NB4 (cell line): ENCODE results near the gene KRTCAP2.
"Not testable (repeated sequence)": the region's sequence is repeated elsewhere in the genome, so short reads cannot be mapped to it uniquely, and the experiment has no call there.

Source experiments
- DNase-seq: peaks from one replicate; pipeline ENCODE4 v3.0.0; 2010; ENCODE audit warnings: low read depth
- H3K4me3 ChIP-seq: one replicate; pipeline ENCODE4 v1.5.1; 2011; ENCODE audit warnings: mild to moderate bottlenecking, low read depth, low read length, moderate library complexity
- CTCF ChIP-seq: IDR thresholded peaks from one replicate; pipeline ENCODE4 v1.5.1; 2012; ENCODE audit warnings: low read depth, low read length
- MAX ChIP-seq: IDR thresholded peaks from 2 replicates; pipeline ENCODE4 v1.6.1; 2011; ENCODE audit warnings: low read depth, low read length
- MYC ChIP-seq: IDR thresholded peaks from 2 replicates; pipeline ENCODE4 v1.6.1; 2011; ENCODE audit warnings: low read depth, low read length
- POLR2A ChIP-seq: IDR thresholded peaks from 2 replicates; pipeline ENCODE4 v1.6.1; 2011; ENCODE audit warnings: mild to moderate bottlenecking; ENCODE audit not compliant: insufficient read length; ENCODE audit errors: extremely low read depth

KRTCAP2 gene

GRCh38 chr1:155166471-155167165 lies 6.5 kb downstream of the KRTCAP2 start:
- DNase-seq: peak; percentile 78
- TF ChIP-seq MYC: no peak
- TF ChIP-seq POLR2A: no peak
- peak; percentile 60 for TF ChIP-seq MAX
- H3K4me3 ChIP-seq: no peak overlapping the region

GRCh38 chr1:155166051-155166470 lies 7.0 kb downstream of the KRTCAP2 start:
- TF ChIP-seq MYC (no peak), POLR2A (no peak)
- DNase-seq: no peak
- H3K4me3 ChIP-seq: no peak overlapping the region

GRCh38 chr1:155164625-155165024 lies 8.5 kb downstream of the KRTCAP2 start:
- not testable (repeated sequence) for H3K4me3 ChIP-seq

GRCh38 chr1:155163785-155164184 lies 9.3 kb downstream of the KRTCAP2 start:
- H3K4me3 ChIP-seq, DNase-seq: not testable (repeated sequence)

More at GRCh38 chr1:155164625-155165024, 8.5 kb downstream of the KRTCAP2 start:
- DNase-seq: not testable (repeated sequence)

GRCh38 chr1:155162631-155163030 lies 10.5 kb downstream of the KRTCAP2 start:
- not testable (repeated sequence) for H3K4me3 ChIP-seq, DNase-seq

- TF ChIP-seq CTCF (no peak), POLR2A (no peak), MYC (no peak), MAX (no peak)
- DNase-seq: no peak
- H3K4me3 ChIP-seq: no peak overlapping the region
Observed at GRCh38 chr1:155160128-155160527, 13.0 kb downstream of the KRTCAP2 start.

- TF ChIP-seq MYC: no peak
- no peak for TF ChIP-seq MAX
- TF ChIP-seq POLR2A: no peak
- TF ChIP-seq CTCF: no peak
- no peak overlapping the region for H3K4me3 ChIP-seq
- no peak for DNase-seq
Observed at GRCh38 chr1:155158991-155159390, 14.1 kb downstream of the KRTCAP2 start.

GRCh38 chr1:155155996-155156643 lies 17.0 kb downstream of the KRTCAP2 start:
- DNase-seq, H3K4me3 ChIP-seq: not testable (repeated sequence)

GRCh38 chr1:155145491-155145890 lies 27.6 kb downstream of the KRTCAP2 start:
- no peak overlapping the region for H3K4me3 ChIP-seq
- TF ChIP-seq CTCF: no peak
- no peak for TF ChIP-seq POLR2A
- no peak for TF ChIP-seq MYC
- no peak for TF ChIP-seq MAX
- DNase-seq: no peak
